ENCODE results near the gene CNOT1. TPM values are rescaled to one million over a fixed set of nuclear protein-coding genes. Genes with fewer than 3 reads are reported as not detected.
"Not testable (repeated sequence)": the region's sequence is repeated elsewhere in the genome, so short reads cannot be mapped to it uniquely, and the experiment has no call there.

The CNOT1 gene
- 132 TPM for total RNA-seq
- 74.6 TPM for polyA plus RNA-seq
- long read RNA-seq, donor 1 = 0 reads
- long read RNA-seq, donor 2 = 0 reads
- long read RNA-seq, donor 3, partial matches to known transcripts = 14 of 21 reads
- long read RNA-seq, donor 3, other reads (novel, unspliced or antisense) = 0 of 21 reads
- long read RNA-seq, donor 4, partial matches to known transcripts = 5 of 8 reads
- long read RNA-seq, donor 4, other reads (novel, unspliced or antisense) = 0 of 8 reads
- long read RNA-seq, donor 5, transcript CNOT1-221 (4 exons, 493 nt) = major isoform, 8 of 27 reads
- long read RNA-seq, donor 5, partial matches to known transcripts = 17 of 27 reads
- long read RNA-seq, donor 5, other reads (novel, unspliced or antisense) = 0 of 27 reads
- long read RNA-seq, donor 6, partial matches to known transcripts = 7 of 16 reads
- long read RNA-seq, donor 6, other reads (novel, unspliced or antisense) = 0 of 16 reads
- long read RNA-seq, donor 7, partial matches to known transcripts = 5 of 11 reads
- long read RNA-seq, donor 7, other reads (novel, unspliced or antisense) = 0 of 11 reads
- long read RNA-seq, donor 8, partial matches to known transcripts = 0 of 4 reads
- long read RNA-seq, donor 8, other reads (novel, unspliced or antisense) = 0 of 4 reads
- long read RNA-seq, donor 9, partial matches to known transcripts = 7 of 14 reads
- long read RNA-seq, donor 9, other reads (novel, unspliced or antisense) = 0 of 14 reads
- long read RNA-seq, donor 10, partial matches to known transcripts = 0 of 5 reads
- long read RNA-seq, donor 10, other reads (novel, unspliced or antisense) = 0 of 5 reads

- H3K4me3 ChIP-seq (ENCODE audit: low read length in 2 of 2) = peak within 1 kb of the TSS; percentile 91 to 94
- peak; percentile 96 to 99 (median 97) for DNase-seq (ENCODE audit: low read depth in 6 of 9, low spot score in 9 of 9)
- under 1% methylated on average over 61 of the region's 61 CpGs for WGBS
- H3K27me3 ChIP-seq (ENCODE audit: control insufficient read depth in 2 of 2, insufficient read depth in 1 of 2, low read length in 1 of 2) = no peaks in the 10 kb centered on the region
- peak within 1 kb of the TSS; percentile 99 to 100 for H3K27ac ChIP-seq (ENCODE audit: low read depth in 1 of 2, low read length in 1 of 2)
- peaks cover 0 to 16% of the 10 kb centered on the region in 2 donors for H3K4me1 ChIP-seq (ENCODE audit: control insufficient read depth in 2 of 2, insufficient read depth in 2 of 2, low read length in 2 of 2)
- H3K9me3 ChIP-seq (ENCODE audit: control insufficient read depth in 2 of 2, insufficient read depth in 1 of 2, low read length in 1 of 2) = peaks cover 0 to 3% of the 10 kb centered on the region in 2 donors
- H3K36me3 ChIP-seq (ENCODE audit: control insufficient read depth in 2 of 2, insufficient read depth in 2 of 2, low read length in 1 of 2) = peaks cover 0 to 6% of the 10 kb centered on the region in 2 donors
These were observed at the start of gene CNOT1 for GRCh38 chr16:58629733-58630640. Gene CNOT1, minus strand, starts transcription at chr16:58629826. Its CDS starts 30,489 bp downstream, at chr16:58599337.

GRCh38 chr16:58678716-58679115, 49.1 kb upstream of the CNOT1 start:
- Histone ChIP-seq H3K36me3 (ENCODE audit: control insufficient read depth in 2 of 2, insufficient read depth in 2 of 2, low read length in 1 of 2) (peaks cover 10 to 15% of the 10 kb centered on the region in 2 donors), H3K27ac (ENCODE audit: low read depth in 1 of 2, low read length in 1 of 2) (no peak overlapping the region), H3K4me3 (ENCODE audit: low read length in 2 of 2) (no peak overlapping the region)

GRCh38 chr16:58678269-58678668, 48.6 kb upstream of the CNOT1 start:
- no peaks in the 10 kb centered on the region for H3K9me3 ChIP-seq (ENCODE audit: control insufficient read depth in 2 of 2, insufficient read depth in 1 of 2, low read length in 1 of 2)
- DNase-seq (ENCODE audit: low read depth in 6 of 9, low spot score in 9 of 9) = no peak
- H3K27ac ChIP-seq (ENCODE audit: low read depth in 1 of 2, low read length in 1 of 2) = no peak overlapping the region
- no peak overlapping the region for H3K4me3 ChIP-seq (ENCODE audit: low read length in 2 of 2)
- peaks cover 0 to under 1% of the 10 kb centered on the region in 2 donors for H3K4me1 ChIP-seq (ENCODE audit: control insufficient read depth in 2 of 2, insufficient read depth in 2 of 2, low read length in 2 of 2)
- peaks cover 10 to 15% of the 10 kb centered on the region in 2 donors for H3K36me3 ChIP-seq (ENCODE audit: control insufficient read depth in 2 of 2, insufficient read depth in 2 of 2, low read length in 1 of 2)
- H3K27me3 ChIP-seq (ENCODE audit: control insufficient read depth in 2 of 2, insufficient read depth in 1 of 2, low read length in 1 of 2) = no peaks in the 10 kb centered on the region
- WGBS = 98% methylated on average over 4 of the region's 4 CpGs

More at GRCh38 chr16:58678716-58679115, 49.1 kb upstream of the CNOT1 start:
- no peaks in the 10 kb centered on the region for H3K9me3 ChIP-seq (ENCODE audit: control insufficient read depth in 2 of 2, insufficient read depth in 1 of 2, low read length in 1 of 2)
- H3K4me1 ChIP-seq (ENCODE audit: control insufficient read depth in 2 of 2, insufficient read depth in 2 of 2, low read length in 2 of 2) = peaks cover 2 to 5% of the 10 kb centered on the region in 2 donors
- no peak for DNase-seq (ENCODE audit: low read depth in 6 of 9, low spot score in 9 of 9)
- H3K27me3 ChIP-seq (ENCODE audit: control insufficient read depth in 2 of 2, insufficient read depth in 1 of 2, low read length in 1 of 2) = no peaks in the 10 kb centered on the region
- 97% methylated on average over 3 of the region's 3 CpGs for WGBS

- Histone ChIP-seq H3K27me3 (ENCODE audit: control insufficient read depth in 2 of 2, insufficient read depth in 1 of 2, low read length in 1 of 2) (no peaks in the 10 kb centered on the region), H3K27ac (ENCODE audit: low read depth in 1 of 2, low read length in 1 of 2) (no peak overlapping the region), H3K9me3 (ENCODE audit: control insufficient read depth in 2 of 2, insufficient read depth in 1 of 2, low read length in 1 of 2) (no peaks in the 10 kb centered on the region), H3K4me1 (ENCODE audit: control insufficient read depth in 2 of 2, insufficient read depth in 2 of 2, low read length in 2 of 2) (no peaks in the 10 kb centered on the region), H3K36me3 (ENCODE audit: control insufficient read depth in 2 of 2, insufficient read depth in 2 of 2, low read length in 1 of 2) (peaks cover 3 to 4% of the 10 kb centered on the region in 2 donors), H3K4me3 (ENCODE audit: low read length in 2 of 2) (no peak overlapping the region)
- DNase-seq (ENCODE audit: low read depth in 6 of 9, low spot score in 9 of 9) = no peak
- WGBS = 98% methylated on average over 18 of the region's 18 CpGs
These were observed 41.4 kb upstream of the CNOT1 start for GRCh38 chr16:58670946-58671583.

GRCh38 chr16:58670177-58670576, 40.6 kb upstream of the CNOT1 start:
- Histone ChIP-seq H3K9me3 (ENCODE audit: control insufficient read depth in 2 of 2, insufficient read depth in 1 of 2, low read length in 1 of 2) (no peaks in the 10 kb centered on the region), H3K36me3 (ENCODE audit: control insufficient read depth in 2 of 2, insufficient read depth in 2 of 2, low read length in 1 of 2) (peaks cover 2 to 7% of the 10 kb centered on the region in 2 donors), H3K27ac (ENCODE audit: low read depth in 1 of 2, low read length in 1 of 2) (no peak overlapping the region), H3K4me3 (ENCODE audit: low read length in 2 of 2) (no peak overlapping the region), H3K27me3 (ENCODE audit: control insufficient read depth in 2 of 2, insufficient read depth in 1 of 2, low read length in 1 of 2) (no peaks in the 10 kb centered on the region), H3K4me1 (ENCODE audit: control insufficient read depth in 2 of 2, insufficient read depth in 2 of 2, low read length in 2 of 2) (no peaks in the 10 kb centered on the region)
- DNase-seq (ENCODE audit: low read depth in 6 of 9, low spot score in 9 of 9) = no peak

GRCh38 chr16:58665200-58665599, 35.6 kb upstream of the CNOT1 start:
- H3K27ac ChIP-seq (ENCODE audit: low read depth in 1 of 2, low read length in 1 of 2) = no peak overlapping the region
- no peaks in the 10 kb centered on the region for H3K4me1 ChIP-seq (ENCODE audit: control insufficient read depth in 2 of 2, insufficient read depth in 2 of 2, low read length in 2 of 2)
- DNase-seq (ENCODE audit: low read depth in 6 of 9, low spot score in 9 of 9) = no peak
- no peak overlapping the region for H3K4me3 ChIP-seq (ENCODE audit: low read length in 2 of 2)
- 89% methylated on average over 8 of the region's 8 CpGs for WGBS
- peaks cover 0 to 7% of the 10 kb centered on the region in 2 donors for H3K36me3 ChIP-seq (ENCODE audit: control insufficient read depth in 2 of 2, insufficient read depth in 2 of 2, low read length in 1 of 2)
- no peaks in the 10 kb centered on the region for H3K27me3 ChIP-seq (ENCODE audit: control insufficient read depth in 2 of 2, insufficient read depth in 1 of 2, low read length in 1 of 2)
- H3K9me3 ChIP-seq (ENCODE audit: control insufficient read depth in 2 of 2, insufficient read depth in 1 of 2, low read length in 1 of 2) = no peaks in the 10 kb centered on the region

- no peaks in the 10 kb centered on the region for H3K9me3 ChIP-seq (ENCODE audit: control insufficient read depth in 2 of 2, insufficient read depth in 1 of 2, low read length in 1 of 2)
- peak in 3 of 9 donors; percentile 12 to 43 (median 20) for DNase-seq (ENCODE audit: low read depth in 6 of 9, low spot score in 9 of 9)
These were observed 31.7 kb upstream of the CNOT1 start for GRCh38 chr16:58661199-58661830.

GRCh38 chr16:58659911-58660310, 30.3 kb upstream of the CNOT1 start:
- not testable (repeated sequence) for H3K27ac ChIP-seq (ENCODE audit: low read depth in 1 of 2, low read length in 1 of 2); H3K36me3 ChIP-seq (ENCODE audit: control insufficient read depth in 2 of 2, insufficient read depth in 2 of 2, low read length in 1 of 2); DNase-seq (ENCODE audit: low read depth in 6 of 9, low spot score in 9 of 9); H3K27me3 ChIP-seq (ENCODE audit: control insufficient read depth in 2 of 2, insufficient read depth in 1 of 2, low read length in 1 of 2); H3K4me3 ChIP-seq (ENCODE audit: low read length in 2 of 2); H3K4me1 ChIP-seq (ENCODE audit: control insufficient read depth in 2 of 2, insufficient read depth in 2 of 2, low read length in 2 of 2); H3K9me3 ChIP-seq (ENCODE audit: control insufficient read depth in 2 of 2, insufficient read depth in 1 of 2, low read length in 1 of 2)
- WGBS = 96% methylated on average over 11 of the region's 11 CpGs

More at GRCh38 chr16:58661199-58661830, 31.7 kb upstream of the CNOT1 start:
- Histone ChIP-seq H3K4me1 (ENCODE audit: control insufficient read depth in 2 of 2, insufficient read depth in 2 of 2, low read length in 2 of 2) (no peaks in the 10 kb centered on the region), H3K27me3 (ENCODE audit: control insufficient read depth in 2 of 2, insufficient read depth in 1 of 2, low read length in 1 of 2) (no peaks in the 10 kb centered on the region), H3K27ac (ENCODE audit: low read depth in 1 of 2, low read length in 1 of 2) (no peak overlapping the region), H3K36me3 (ENCODE audit: control insufficient read depth in 2 of 2, insufficient read depth in 2 of 2, low read length in 1 of 2) (peaks cover 0 to 3% of the 10 kb centered on the region in 2 donors), H3K4me3 (ENCODE audit: low read length in 2 of 2) (no peak overlapping the region)
- 52% methylated on average over 12 of the region's 12 CpGs for WGBS
